Measurements from ENCODE around the gene ZSCAN5A. TPM values are rescaled to one million over a fixed set of nuclear protein-coding genes. Genes with fewer than 3 reads are reported as not detected.
"Not testable (repeated sequence)": the region's sequence is repeated elsewhere in the genome, so short reads cannot be mapped to it uniquely, and the experiment has no call there.

ZSCAN5A gene
- total RNA-seq, 1 donor, result 4.3 TPM

GRCh38 chr19:56209091-56209490, 105.5 kb downstream of the ZSCAN5A start:
- Histone ChIP-seq H3K36me3 (ENCODE audit: insufficient read depth, low read length) (no peaks in the 10 kb centered on the region), H3K27ac (ENCODE audit: low read depth, low read length) (no peak overlapping the region), H4K20me1 (ENCODE audit: insufficient read depth, low read length) (no peaks in the 10 kb centered on the region), H3K27me3 (ENCODE audit: insufficient read depth, low read length) (no peaks in the 10 kb centered on the region), H3K4me2 (ENCODE audit: insufficient read depth, low read length) (no peak overlapping the region), H2AFZ (ENCODE audit: low read length) (no peak overlapping the region), H3K79me2 (ENCODE audit: insufficient read depth, low read length) (no peaks in the 10 kb centered on the region), H3K4me3 (ENCODE audit: insufficient read depth, low read length) (no peak overlapping the region), H3K9me3 (ENCODE audit: low read depth, low read length) (no peaks in the 10 kb centered on the region), H3K4me1 (ENCODE audit: insufficient read depth, low read length) (no peaks in the 10 kb centered on the region)
- DNase-seq (ENCODE audit: insufficient read length, low spot score, missing footprints), result no peak
- no peak for TF ChIP-seq CTCF (IDR thresholded peaks at IDR 0.05; ENCODE audit: extremely low read depth, low read depth, low read length)

- not testable (repeated sequence) for H3K79me2 ChIP-seq (ENCODE audit: insufficient read depth, low read length); H2AFZ ChIP-seq (ENCODE audit: low read length); DNase-seq (ENCODE audit: insufficient read length, low spot score, missing footprints); H3K27me3 ChIP-seq (ENCODE audit: insufficient read depth, low read length); H3K4me1 ChIP-seq (ENCODE audit: insufficient read depth, low read length); H3K4me2 ChIP-seq (ENCODE audit: insufficient read depth, low read length); H3K36me3 ChIP-seq (ENCODE audit: insufficient read depth, low read length); H3K4me3 ChIP-seq (ENCODE audit: insufficient read depth, low read length); H3K9me3 ChIP-seq (ENCODE audit: low read depth, low read length); H4K20me1 ChIP-seq (ENCODE audit: insufficient read depth, low read length); H3K27ac ChIP-seq (ENCODE audit: low read depth, low read length)
These were observed 107.1 kb downstream of the ZSCAN5A start for GRCh38 chr19:56207581-56207980.

- no peak within 1 kb of the TSS for H3K4me2 ChIP-seq (ENCODE audit: insufficient read depth, low read length)
- no peaks in the 10 kb centered on the region for H3K79me2 ChIP-seq (ENCODE audit: insufficient read depth, low read length)
- H4K20me1 ChIP-seq (ENCODE audit: insufficient read depth, low read length), result no peaks in the 10 kb centered on the region
- DNase-seq (ENCODE audit: insufficient read length, low spot score, missing footprints), result no peak
- H3K36me3 ChIP-seq (ENCODE audit: insufficient read depth, low read length), result no peaks in the 10 kb centered on the region
- no peaks in the 10 kb centered on the region for H3K9me3 ChIP-seq (ENCODE audit: low read depth, low read length)
- H3K27me3 ChIP-seq (ENCODE audit: insufficient read depth, low read length), result no peaks in the 10 kb centered on the region
- no peak within 1 kb of the TSS for H3K27ac ChIP-seq (ENCODE audit: low read depth, low read length)
- no peaks in the 10 kb centered on the region for H3K4me1 ChIP-seq (ENCODE audit: insufficient read depth, low read length)
- H3K4me3 ChIP-seq (ENCODE audit: insufficient read depth, low read length), result no peak within 1 kb of the TSS
- no peak within 1 kb of the TSS for H2AFZ ChIP-seq (ENCODE audit: low read length)
- TF ChIP-seq CTCF (IDR thresholded peaks at IDR 0.05; ENCODE audit: extremely low read depth, low read depth, low read length), result no peak
These were observed 112.7 kb downstream of the ZSCAN5A start, which contains the start of gene ZSCAN5C for GRCh38 chr19:56201973-56202372. TSS of gene ZSCAN5C (plus strand) at chr19:56202273. CDS start at chr19:56205914, 3,641 bp downstream.

GRCh38 chr19:56199687-56200086, 115.0 kb downstream of the ZSCAN5A start:
- Histone ChIP-seq H3K79me2 (ENCODE audit: insufficient read depth, low read length) (no peaks in the 10 kb centered on the region), H3K4me2 (ENCODE audit: insufficient read depth, low read length) (no peak overlapping the region), H3K36me3 (ENCODE audit: insufficient read depth, low read length) (no peaks in the 10 kb centered on the region), H3K4me1 (ENCODE audit: insufficient read depth, low read length) (no peaks in the 10 kb centered on the region), H3K27ac (ENCODE audit: low read depth, low read length) (no peak overlapping the region), H4K20me1 (ENCODE audit: insufficient read depth, low read length) (no peaks in the 10 kb centered on the region), H3K27me3 (ENCODE audit: insufficient read depth, low read length) (no peaks in the 10 kb centered on the region), H3K9me3 (ENCODE audit: low read depth, low read length) (no peaks in the 10 kb centered on the region), H3K4me3 (ENCODE audit: insufficient read depth, low read length) (no peak overlapping the region), H2AFZ (ENCODE audit: low read length) (no peak overlapping the region)
- DNase-seq (ENCODE audit: insufficient read length, low spot score, missing footprints), result no peak
- no peak for TF ChIP-seq CTCF (IDR thresholded peaks at IDR 0.05; ENCODE audit: extremely low read depth, low read depth, low read length)

GRCh38 chr19:56197646-56198045, 117.0 kb downstream of the ZSCAN5A start, which contains the start of gene ZSCAN5B:
TSS of gene ZSCAN5B (minus strand) at chr19:56197783. CDS start at chr19:56193052, 4,731 bp downstream.
- not testable (repeated sequence) for H3K27me3 ChIP-seq (ENCODE audit: insufficient read depth, low read length); DNase-seq (ENCODE audit: insufficient read length, low spot score, missing footprints); H3K79me2 ChIP-seq (ENCODE audit: insufficient read depth, low read length); H4K20me1 ChIP-seq (ENCODE audit: insufficient read depth, low read length); H3K9me3 ChIP-seq (ENCODE audit: low read depth, low read length); H3K36me3 ChIP-seq (ENCODE audit: insufficient read depth, low read length); H3K27ac ChIP-seq (ENCODE audit: low read depth, low read length); H3K4me2 ChIP-seq (ENCODE audit: insufficient read depth, low read length); H2AFZ ChIP-seq (ENCODE audit: low read length); H3K4me3 ChIP-seq (ENCODE audit: insufficient read depth, low read length); H3K4me1 ChIP-seq (ENCODE audit: insufficient read depth, low read length)

Data from osteoblast (primary cell).